Stimulated activated CD4-positive, alpha-beta T cell treated with anti-CD3 and anti-CD28 coated beads, Interleukin-15, amount 100 ng/mL, for 48 hours (primary cell): Measurements from ENCODE around the gene HAPLN3.

ENCODE experiments used
- DNase-seq, 2 donors: peaks; one replicate each; pipeline ENCODE4 v3.0.0-alpha.2; 2020; ENCODE audit warnings: low read depth in 2 of 2

The HAPLN3 gene

GRCh38 chr15:88830016-88830415 is 65.3 kb downstream of the HAPLN3 start:
- no peak for DNase-seq

- no peak for DNase-seq
Measured at GRCh38 chr15:88828791-88829190, 66.6 kb downstream of the HAPLN3 start.
